Stomach (tissue), 9 donors: Measurements from ENCODE around the gene FAM222A. TPM values are rescaled to one million over a fixed set of nuclear protein-coding genes. Genes with fewer than 3 reads are reported as not detected.

Source experiments
- DNase-seq, 2 donors: peaks; one replicate each; pipeline versions ENCODE4 v3.0.0 to v3.0.0-alpha.2; 2013 to 2019
- H3K27ac ChIP-seq, 5 donors: fragments of 200-600 bp in 4 of 5; sonication (generic) in 4 of 5; one replicate each; pipeline ENCODE4 v1.5.1; 2013 to 2019; ENCODE audit warnings: mild to moderate bottlenecking in 1 of 5, moderate library complexity in 1 of 5
- H3K27me3 ChIP-seq, 3 donors: fragments of 200-600 bp; sonication (generic); one replicate each; pipeline ENCODE4 v1.5.1; 2017 to 2019; ENCODE audit warnings: mixed run types in 1 of 3
- H3K36me3 ChIP-seq, 4 donors: fragments of 200-600 bp; sonication (generic); 1 replicate in 3 of 4; 2 replicates in 1 of 4; pipeline ENCODE4 v1.5.1; 2016 to 2019
- H3K4me1 ChIP-seq, 4 donors: fragments of 200-600 bp; sonication (generic); one replicate each; pipeline ENCODE4 v1.5.1; 2016 to 2019
- H3K4me3 ChIP-seq, 4 donors: fragments of 200-600 bp; sonication (generic) in 3 of 4; one replicate each; pipeline ENCODE4 v1.5.1; 2016 to 2019; ENCODE audit warnings: mild to moderate bottlenecking in 1 of 4
- H3K9me3 ChIP-seq, 4 donors: fragments of 200-600 bp; sonication (generic); one replicate each; pipeline ENCODE4 v1.5.1; 2016 to 2019
- EP300 ChIP-seq: sonication (generic); formaldehyde crosslinking; IDR thresholded peaks from one replicate; pipeline ENCODE4 v1.6.1; 2017; ENCODE audit warnings: antibody characterized with exemption
- POLR2A ChIP-seq, 4 donors: fragments of 450-650 bp; IDR thresholded peaks; one replicate each; pipeline ENCODE4 v1.6.1; 2016; ENCODE audit warnings: antibody characterized with exemption in 4 of 4, control low read depth in 2 of 4, mild to moderate bottlenecking in 1 of 4, moderate library complexity in 1 of 4
- POLR2AphosphoS5 ChIP-seq, 3 donors: sonication (generic); formaldehyde crosslinking; IDR thresholded peaks; one replicate each; pipeline ENCODE4 v1.6.1; 2016; ENCODE audit warnings: antibody characterized with exemption in 3 of 3
- WGBS, 5 donors: extraction: QIAGEN DNeasy Blood & Tissue Kit in 3 of 5; methylation state at CpG; one replicate each; pipeline versions ENCODE4 v1.1.5 to v1.1.7; 2013 to 2018; 5-methylcytosine and 5-hydroxymethylcytosine counted together
- intact Hi-C: fragments of 100-400 bp; cut with DNase I; formaldehyde crosslinking; loops from one replicate; pipeline ENCODE4 v1.15.1; 2023; ENCODE audit warnings: low total_unique reads
- polyA plus RNA-seq, 3 donors: library from polyadenylated mRNA; stranded (reverse); fragments of 200-250 nt; gene quantifications; one replicate each; pipeline ENCODE4 v1.2.3, GENCODE V29; 2013
- total RNA-seq, 5 donors: library from RNA; depleted of rRNA; stranded (reverse); fragments of >200 nt; gene quantifications; one replicate each; pipeline versions ENCODE4 v1.1.0 to v1.2.3, GENCODE V29; 2014 to 2016
- TF ChIP-seq, protein P1 (sequence below), 7 experiments: fragments of 450-650 bp in 4 of 7; fragments of 200-600 bp in 3 of 7; sonication (generic) in 3 of 7; IDR thresholded peaks; one replicate each; pipeline ENCODE4 v1.5.1; 2016 to 2019; ENCODE audit warnings: antibody characterized with exemption in 7 of 7, control low read depth in 2 of 7, mild to moderate bottlenecking in 1 of 7
- donor health status: healthy with polysubstance abuse.
- donor health status: Bipolar disorder and iron deficiency.
- donor health status: healthy.

FAM222A gene
- total and polyA plus RNA-seq, 8 donors = 1.7 to 19.7 (median 4.5) TPM

DNA sequence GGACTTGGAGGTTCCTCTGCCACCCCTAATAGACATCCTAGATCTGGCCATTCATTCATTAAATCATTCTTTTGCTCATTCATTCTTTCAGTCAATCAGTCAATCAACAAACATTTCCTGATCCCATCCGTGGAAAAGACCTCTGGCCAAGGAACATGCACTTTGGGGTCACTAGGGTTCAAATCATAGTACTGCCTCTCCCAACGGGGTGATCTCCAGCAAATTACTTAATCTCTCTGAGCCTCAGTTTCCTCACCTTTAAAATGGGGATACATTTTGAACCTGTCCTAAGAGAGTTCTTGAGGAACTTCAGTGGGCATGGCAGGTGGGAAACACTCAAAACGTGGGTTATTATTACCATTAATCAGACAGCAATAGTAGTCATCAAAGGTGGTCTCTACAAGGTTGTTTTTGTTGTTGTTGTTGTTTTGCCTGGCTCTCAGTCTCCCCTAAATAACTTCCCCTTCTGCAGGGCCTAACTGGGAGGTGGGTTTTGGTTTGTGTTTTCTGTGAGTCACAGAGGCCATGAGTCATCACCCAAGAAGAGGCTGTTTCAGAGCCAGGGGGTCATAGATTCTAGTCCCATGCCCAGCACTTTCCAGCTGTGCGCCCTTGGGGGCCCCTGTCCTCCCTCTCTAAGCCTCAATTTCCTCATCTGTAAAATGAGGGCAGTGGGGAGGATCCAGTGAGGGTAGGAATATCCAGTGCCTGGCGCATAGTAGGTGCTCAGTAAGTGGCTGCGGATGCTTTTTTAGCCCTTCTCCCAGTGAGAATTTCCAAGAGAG, 16.9 kb upstream of the FAM222A start:
- intact Hi-C loops = no loop called here
- H3K9me3 ChIP-seq = no peaks in the 10 kb centered on the region
- no peak overlapping the region for H3K27ac ChIP-seq
- DNase-seq = no peak
- WGBS, 5 donors = 61 to 73% (median 63%) methylated on average over 6 of the region's 6 CpGs
- peaks cover 0 to 16% (median 0%) of the 10 kb centered on the region in 3 donors for H3K27me3 ChIP-seq
- no peaks in the 10 kb centered on the region for H3K36me3 ChIP-seq
- TF ChIP-seq EP300 (no peak), POLR2A (IDR thresholded peaks at IDR 0.05) (no peak), POLR2AphosphoS5 (IDR thresholded peaks at IDR 0.05) (no peak)
- TF ChIP-seq, protein P1, sequence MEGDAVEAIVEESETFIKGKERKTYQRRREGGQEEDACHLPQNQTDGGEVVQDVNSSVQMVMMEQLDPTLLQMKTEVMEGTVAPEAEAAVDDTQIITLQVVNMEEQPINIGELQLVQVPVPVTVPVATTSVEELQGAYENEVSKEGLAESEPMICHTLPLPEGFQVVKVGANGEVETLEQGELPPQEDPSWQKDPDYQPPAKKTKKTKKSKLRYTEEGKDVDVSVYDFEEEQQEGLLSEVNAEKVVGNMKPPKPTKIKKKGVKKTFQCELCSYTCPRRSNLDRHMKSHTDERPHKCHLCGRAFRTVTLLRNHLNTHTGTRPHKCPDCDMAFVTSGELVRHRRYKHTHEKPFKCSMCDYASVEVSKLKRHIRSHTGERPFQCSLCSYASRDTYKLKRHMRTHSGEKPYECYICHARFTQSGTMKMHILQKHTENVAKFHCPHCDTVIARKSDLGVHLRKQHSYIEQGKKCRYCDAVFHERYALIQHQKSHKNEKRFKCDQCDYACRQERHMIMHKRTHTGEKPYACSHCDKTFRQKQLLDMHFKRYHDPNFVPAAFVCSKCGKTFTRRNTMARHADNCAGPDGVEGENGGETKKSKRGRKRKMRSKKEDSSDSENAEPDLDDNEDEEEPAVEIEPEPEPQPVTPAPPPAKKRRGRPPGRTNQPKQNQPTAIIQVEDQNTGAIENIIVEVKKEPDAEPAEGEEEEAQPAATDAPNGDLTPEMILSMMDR (IDR thresholded peaks at IDR 0.05) = no peak
- H3K4me1 ChIP-seq = peaks cover 0 to 6% (median 0%) of the 10 kb centered on the region in 4 donors
- H3K4me3 ChIP-seq = no peak overlapping the region

DNA sequence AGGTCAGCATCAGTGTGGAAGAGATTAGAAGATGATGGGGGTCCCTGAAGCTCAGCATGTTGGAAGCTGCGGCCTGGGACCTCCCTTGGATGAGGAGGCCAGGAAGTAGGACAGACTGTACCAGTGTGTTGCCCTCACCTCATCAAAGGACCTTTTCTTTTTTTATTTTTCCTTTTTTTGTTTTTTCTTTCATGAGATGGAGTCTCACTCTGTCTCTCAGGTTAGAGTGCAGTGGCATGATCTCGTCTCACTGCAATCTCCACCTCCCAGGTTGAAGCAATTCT, 16.4 kb upstream of the FAM222A start:
- Histone ChIP-seq H3K36me3 (no peaks in the 10 kb centered on the region), H3K9me3 (no peaks in the 10 kb centered on the region), H3K4me3 (no peak overlapping the region), H3K27me3 (peaks cover 0 to 10% (median 0%) of the 10 kb centered on the region in 3 donors), H3K27ac (no peak overlapping the region), H3K4me1 (peaks cover 0 to 6% (median 0%) of the 10 kb centered on the region in 4 donors)
- no peak for TF ChIP-seq EP300
- TF ChIP-seq POLR2AphosphoS5 (IDR thresholded peaks at IDR 0.05) = no peak
- no peak for TF ChIP-seq POLR2A (IDR thresholded peaks at IDR 0.05)
- TF ChIP-seq, protein P1 (IDR thresholded peaks at IDR 0.05) = no peak
- intact Hi-C loops = no loop called here
- 87 to 94% (median 88%) methylated on average over 2 of the region's 2 CpGs for WGBS, 5 donors
- no peak for DNase-seq

DNA sequence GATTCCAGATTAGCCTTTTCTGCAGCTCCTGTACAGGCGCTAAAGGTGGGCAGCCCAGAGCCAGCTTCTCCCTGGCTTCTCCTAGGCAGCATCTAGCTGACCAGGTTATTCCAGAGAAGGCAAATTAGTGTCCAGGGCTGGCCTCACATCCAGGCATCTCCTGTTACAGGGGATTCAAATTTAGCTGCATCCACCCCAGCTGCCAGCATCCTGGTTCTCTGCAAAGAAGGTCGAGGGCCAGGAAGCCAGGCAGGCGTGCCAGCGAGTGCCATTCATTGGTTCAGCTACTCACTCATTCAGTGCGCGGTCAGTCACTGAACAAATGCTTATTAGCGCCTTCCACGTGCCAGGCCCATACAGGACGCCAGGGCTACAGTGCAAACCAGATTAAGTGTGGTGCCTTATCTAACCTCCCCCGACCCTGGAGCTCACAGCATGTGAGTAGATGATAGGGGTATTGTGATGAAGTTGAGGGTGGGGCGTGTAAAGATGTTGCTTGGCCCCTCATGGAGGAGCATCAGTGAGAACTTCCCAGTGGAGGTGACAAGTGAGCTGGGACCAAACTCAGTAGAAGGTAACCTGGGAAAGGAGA, 15.7 kb upstream of the FAM222A start:
- DNase-seq = no peak
- Histone ChIP-seq H3K9me3 (no peaks in the 10 kb centered on the region), H3K27me3 (peaks cover 0 to 3% (median 0%) of the 10 kb centered on the region in 3 donors), H3K4me1 (peaks cover 0 to 6% (median 0%) of the 10 kb centered on the region in 4 donors), H3K4me3 (no peak overlapping the region), H3K27ac (no peak overlapping the region), H3K36me3 (no peaks in the 10 kb centered on the region)
- WGBS, 5 donors = 32 to 59% (median 51%) methylated on average over 11 of the region's 11 CpGs
- TF ChIP-seq POLR2AphosphoS5 (IDR thresholded peaks at IDR 0.05) (no peak), EP300 (no peak), POLR2A (IDR thresholded peaks at IDR 0.05) (no peak)
- TF ChIP-seq, protein P1 (IDR thresholded peaks at IDR 0.05) = no peak
- intact Hi-C loops = no loop called here

DNA sequence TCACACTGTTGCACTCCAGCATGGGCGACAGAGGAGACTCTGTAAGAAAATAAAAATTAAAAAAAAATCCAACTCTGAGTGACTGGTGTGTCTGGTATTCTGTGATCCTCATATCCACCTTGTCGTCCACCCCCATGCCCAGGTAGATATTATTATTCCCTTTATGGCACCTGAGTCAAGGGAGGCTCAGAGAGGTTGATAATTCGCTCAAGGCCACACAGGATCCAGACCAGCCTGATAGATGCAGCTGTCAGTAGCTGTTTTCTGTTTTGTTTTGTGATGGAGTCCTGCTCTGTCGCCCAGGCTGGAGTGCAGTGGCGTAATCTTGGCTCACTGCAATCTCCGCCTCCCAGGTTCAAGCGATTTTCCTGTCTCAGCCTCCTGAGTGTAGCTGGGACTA, 14.8 kb upstream of the FAM222A start:
- H3K4me1 ChIP-seq = peaks cover 0 to 6% (median 0%) of the 10 kb centered on the region in 4 donors
- H3K27me3 ChIP-seq = no peaks in the 10 kb centered on the region
- no peaks in the 10 kb centered on the region for H3K36me3 ChIP-seq
- intact Hi-C loops = no loop called here
- H3K27ac ChIP-seq = no peak overlapping the region
- no peak overlapping the region for H3K4me3 ChIP-seq
- no peaks in the 10 kb centered on the region for H3K9me3 ChIP-seq
- TF ChIP-seq EP300 = no peak
- no peak for TF ChIP-seq POLR2A (IDR thresholded peaks at IDR 0.05)
- no peak for TF ChIP-seq POLR2AphosphoS5 (IDR thresholded peaks at IDR 0.05)
- TF ChIP-seq, protein P1 (IDR thresholded peaks at IDR 0.05) = no peak
- no peak for DNase-seq
- WGBS, 5 donors = 88 to 96% (median 91%) methylated on average over 7 of the region's 7 CpGs
